Stimulated activated CD8-positive, alpha-beta memory T cell treated with anti-CD3 and anti-CD28 coated beads, Interleukin-12 subunit alpha, Interleukin-12 subunit beta, amount 100 ng/mL, for 1 hour (primary cell): Measurements from ENCODE around the gene ZG16.
"Not testable (repeated sequence)": the region's sequence is repeated elsewhere in the genome, so short reads cannot be mapped to it uniquely, and the experiment has no call there.

Experiments
- DNase-seq: peaks from one replicate; pipeline ENCODE4 v3.0.0-alpha.2; 2020; ENCODE audit warnings: low read depth

ZG16 gene

GRCh38 chr16:29748760-29749149 is 29.3 kb upstream of the ZG16 start:
- DNase-seq, result not testable (repeated sequence)

GRCh38 chr16:29753516-29753915 is 24.5 kb upstream of the ZG16 start:
- DNase-seq, result no peak

GRCh38 chr16:29756654-29757053 is 21.4 kb upstream of the ZG16 start:
- no peak for DNase-seq

- not testable (repeated sequence) for DNase-seq
These were observed 21.0 kb upstream of the ZG16 start for GRCh38 chr16:29757086-29757485.

- DNase-seq, result no peak
These were observed 20.0 kb upstream of the ZG16 start for GRCh38 chr16:29757950-29758466.

- DNase-seq, result no peak
These were observed 17.3 kb upstream of the ZG16 start for GRCh38 chr16:29760567-29761279.

GRCh38 chr16:29761280-29761651 is 16.8 kb upstream of the ZG16 start:
- DNase-seq, result not testable (repeated sequence)

GRCh38 chr16:29761882-29762281 is 16.2 kb upstream of the ZG16 start:
- DNase-seq, result no peak

GRCh38 chr16:29763326-29763725 is 14.7 kb upstream of the ZG16 start:
- no peak for DNase-seq

- DNase-seq, result no peak
These were observed 12.7 kb upstream of the ZG16 start for GRCh38 chr16:29765167-29766032.

GRCh38 chr16:29766571-29766970 is 11.5 kb upstream of the ZG16 start:
- DNase-seq, result no peak

GRCh38 chr16:29767062-29767461 is 11.0 kb upstream of the ZG16 start:
- DNase-seq, result no peak

GRCh38 chr16:29769507-29769906 is 8.5 kb upstream of the ZG16 start:
- DNase-seq, result no peak

GRCh38 chr16:29770250-29770929 is 7.7 kb upstream of the ZG16 start:
- no peak for DNase-seq

GRCh38 chr16:29772330-29772729 is 5.7 kb upstream of the ZG16 start:
- DNase-seq, result not testable (repeated sequence)

GRCh38 chr16:29774730-29775129 is 3.3 kb upstream of the ZG16 start:
- no peak for DNase-seq

GRCh38 chr16:29775742-29776408 is 2.2 kb upstream of the ZG16 start:
- no peak for DNase-seq

- no peak for DNase-seq
These were observed 1.4 kb downstream of the ZG16 start for GRCh38 chr16:29779474-29779873.

GRCh38 chr16:29783094-29783953 is 5.3 kb downstream of the ZG16 start:
- DNase-seq, result not testable (repeated sequence)

GRCh38 chr16:29784157-29784556 is 6.1 kb downstream of the ZG16 start:
- no peak for DNase-seq

- DNase-seq, result peak; percentile 61
These were observed 6.9 kb downstream of the ZG16 start for GRCh38 chr16:29784901-29785500.
